H9 (cell line): ENCODE results near the gene SEMA3C. TPM values are rescaled to one million over a fixed set of nuclear protein-coding genes. Genes with fewer than 3 reads are reported as not detected.
"Not testable (repeated sequence)": the region's sequence is repeated elsewhere in the genome, so short reads cannot be mapped to it uniquely, and the experiment has no call there.

Source experiments
- DNase-seq: peaks from one replicate; pipeline ENCODE4 v3.0.0-alpha.2; 2017
- H2AFZ ChIP-seq: one replicate; pipeline ENCODE4 v1.6.1; 2013; ENCODE audit warnings: mild to moderate bottlenecking, low read length, control low read depth, moderate library complexity
- H2AK5ac ChIP-seq: 2 replicates; pipeline ENCODE4 v1.6.1; 2013; ENCODE audit warnings: low read length, control low read depth, mixed read lengths; ENCODE audit not compliant: insufficient read length
- H2BK120ac ChIP-seq: one replicate; pipeline ENCODE4 v1.6.1; 2013; ENCODE audit warnings: low read depth, mild to moderate bottlenecking, low read length, control low read depth, inconsistent platforms; ENCODE audit not compliant: poor library complexity, severe bottlenecking
- H2BK12ac ChIP-seq: 2 replicates; pipeline ENCODE4 v1.6.1; 2013; ENCODE audit warnings: low read length, control low read depth, mixed read lengths, low read depth; ENCODE audit not compliant: insufficient read length
- H2BK15ac ChIP-seq: 2 replicates; pipeline ENCODE4 v1.6.1; 2013; ENCODE audit warnings: low read depth, low read length, control low read depth
- H2BK20ac ChIP-seq: one replicate; pipeline ENCODE4 v1.6.1; 2013; ENCODE audit warnings: low read depth, mild to moderate bottlenecking, low read length, control low read depth, inconsistent platforms; ENCODE audit not compliant: poor library complexity, severe bottlenecking
- H2BK5ac ChIP-seq: 2 replicates; pipeline ENCODE4 v1.6.1; 2013; ENCODE audit warnings: low read length, control low read depth, mixed read lengths; ENCODE audit not compliant: insufficient read length
- H3K14ac ChIP-seq: 2 replicates; pipeline ENCODE4 v1.6.1; 2013; ENCODE audit warnings: low read length, control low read depth; ENCODE audit not compliant: insufficient read depth
- H3K18ac ChIP-seq: 2 replicates; pipeline ENCODE4 v1.6.1; 2013; ENCODE audit warnings: low read depth, mild to moderate bottlenecking, mixed read lengths, low read length, control low read depth; ENCODE audit not compliant: insufficient read length
- H3K23ac ChIP-seq: 2 replicates; pipeline ENCODE4 v1.6.1; 2013; ENCODE audit warnings: low read length, control low read depth, mixed read lengths, low read depth; ENCODE audit not compliant: insufficient read length
- H3K23me2 ChIP-seq: 2 replicates; pipeline ENCODE4 v1.6.1; 2013; ENCODE audit warnings: low read depth, mild to moderate bottlenecking, mixed read lengths, low read length, control low read depth; ENCODE audit not compliant: insufficient read length, poor library complexity, severe bottlenecking
- H3K27ac ChIP-seq: 2 replicates; pipeline ENCODE4 v1.5.1; 2013; ENCODE audit warnings: low read length, control low read depth, mixed read lengths, low read depth; ENCODE audit not compliant: insufficient read length
- H3K27me3 ChIP-seq: 2 replicates; pipeline ENCODE4 v1.6.1; 2013; ENCODE audit warnings: low read length, control low read depth, inconsistent platforms; ENCODE audit not compliant: insufficient read depth
- H3K4ac ChIP-seq: 2 replicates; pipeline ENCODE4 v1.6.1; 2013; ENCODE audit warnings: low read depth, mild to moderate bottlenecking, control low read depth, inconsistent platforms, low read length, moderate library complexity
- H3K4me1 ChIP-seq: 2 replicates; pipeline ENCODE4 v1.6.1; 2013; ENCODE audit warnings: low read length, control low read depth, inconsistent platforms; ENCODE audit not compliant: insufficient read depth
- H3K4me2 ChIP-seq: 2 replicates; pipeline ENCODE4 v1.6.1; 2013; ENCODE audit warnings: low read length, control low read depth, mixed read lengths; ENCODE audit not compliant: insufficient read length, insufficient read depth
- H3K56ac ChIP-seq: 2 replicates; pipeline ENCODE4 v1.6.1; 2013; ENCODE audit warnings: low read depth, mild to moderate bottlenecking, mixed read lengths, low read length, control low read depth; ENCODE audit not compliant: insufficient read length
- H3K79me1 ChIP-seq: 2 replicates; pipeline ENCODE4 v1.6.1; 2013; ENCODE audit warnings: low read depth, mild to moderate bottlenecking, moderate library complexity, low read length, control low read depth, inconsistent platforms; ENCODE audit not compliant: insufficient read depth, poor library complexity, severe bottlenecking
- H3K79me2 ChIP-seq: 2 replicates; pipeline ENCODE4 v1.6.1; 2013; ENCODE audit warnings: low read length, control low read depth, inconsistent platforms; ENCODE audit not compliant: insufficient read depth
- H3K9ac ChIP-seq: 2 replicates; pipeline ENCODE4 v1.6.1; 2013; ENCODE audit warnings: low read length, control low read depth, mixed read lengths; ENCODE audit not compliant: insufficient read length; ENCODE audit errors: extremely low read depth
- H3K9me3 ChIP-seq: one replicate; pipeline ENCODE4 v1.6.1; 2013; ENCODE audit warnings: low read depth, low read length, inconsistent platforms; ENCODE audit not compliant: control insufficient read depth
- H3T11ph ChIP-seq: one replicate; pipeline ENCODE4 v1.6.1; 2013; ENCODE audit warnings: mild to moderate bottlenecking, low read length, control low read depth, inconsistent platforms
- H4K20me1 ChIP-seq: one replicate; pipeline ENCODE4 v1.6.1; 2013; ENCODE audit not compliant: control insufficient read depth, insufficient read length, insufficient read depth
- H4K5ac ChIP-seq: 2 replicates; pipeline ENCODE4 v1.6.1; 2013; ENCODE audit warnings: low read depth, mild to moderate bottlenecking, mixed read lengths, low read length, control low read depth; ENCODE audit not compliant: insufficient read length
- H4K8ac ChIP-seq: replicated peaks from 2 replicates; pipeline ENCODE4 v1.6.1; 2013; ENCODE audit warnings: low read length, control low read depth, mixed read lengths, low read depth; ENCODE audit not compliant: insufficient read length
- H4K91ac ChIP-seq: 2 replicates; pipeline ENCODE4 v1.6.1; 2013; ENCODE audit warnings: low read depth, mild to moderate bottlenecking, moderate library complexity, mixed read lengths, low read length, control low read depth; ENCODE audit not compliant: insufficient read length
- H3K27ac Mint-ChIP-seq, 3 experiments: 2 replicates in 2 of 3; 3 replicates in 1 of 3; pipeline ENCODE4 v1.8.0; 2020 to 2021; ENCODE audit warnings: mixed read lengths in 3 of 3, mild to moderate bottlenecking in 1 of 3, moderate library complexity in 1 of 3
- H3K27me3 Mint-ChIP-seq: 2 replicates; pipeline ENCODE4 v1.8.0; 2021; ENCODE audit warnings: low read depth, mild to moderate bottlenecking, moderate library complexity, mixed read lengths
- H3K36me3 Mint-ChIP-seq, 3 experiments: 2 replicates in 2 of 3; 3 replicates in 1 of 3; pipeline ENCODE4 v1.8.0; 2020 to 2021; ENCODE audit warnings: low read depth in 3 of 3, mixed read lengths in 3 of 3; ENCODE audit not compliant: insufficient read depth in 1 of 3
- H3K4me1 Mint-ChIP-seq, 2 experiments: 2 replicates each; pipeline ENCODE4 v1.8.0; 2020; ENCODE audit warnings: mixed read lengths in 2 of 2
- H3K4me3 Mint-ChIP-seq, 2 experiments: 2 replicates in 1 of 2; 3 replicates in 1 of 2; pipeline ENCODE4 v1.8.0; 2020 to 2021; ENCODE audit warnings: mild to moderate bottlenecking in 2 of 2, mixed read lengths in 2 of 2, moderate library complexity in 1 of 2
- H3K9me3 Mint-ChIP-seq, 2 experiments: 2 replicates in 1 of 2; 3 replicates in 1 of 2; pipeline ENCODE4 v1.8.0; 2020; ENCODE audit warnings: mild to moderate bottlenecking in 2 of 2, mixed read lengths in 2 of 2, moderate library complexity in 1 of 2
- WGBS: extraction: QIAGEN DNeasy Blood & Tissue Kit; methylation state at CpG from one replicate; pipeline ENCODE4 v1.1.7; 2013; ENCODE audit warnings: missing lambda C conversion rate, low lambda C conversion rate, mixed read lengths; ENCODE audit not compliant: insufficient read length; ENCODE audit errors: extremely low coverage; 5-methylcytosine and 5-hydroxymethylcytosine counted together
- total RNA-seq: library from RNA; stranded (reverse); gene quantifications from 2 replicates; pipeline ENCODE4 v1.2.1, GENCODE V29; 2021
- TF ChIP-seq, protein P1 (sequence below): fragments of 200-600 bp; sonication (generic); conservative IDR thresholded peaks from 3 replicates; pipeline ENCODE4 v1.8.0; 2021; ENCODE audit warnings: antibody characterized with exemption, mild to moderate bottlenecking

SEMA3C gene
- total RNA-seq, 1 experiment from 2014 or later = 1.6 TPM

DNA sequence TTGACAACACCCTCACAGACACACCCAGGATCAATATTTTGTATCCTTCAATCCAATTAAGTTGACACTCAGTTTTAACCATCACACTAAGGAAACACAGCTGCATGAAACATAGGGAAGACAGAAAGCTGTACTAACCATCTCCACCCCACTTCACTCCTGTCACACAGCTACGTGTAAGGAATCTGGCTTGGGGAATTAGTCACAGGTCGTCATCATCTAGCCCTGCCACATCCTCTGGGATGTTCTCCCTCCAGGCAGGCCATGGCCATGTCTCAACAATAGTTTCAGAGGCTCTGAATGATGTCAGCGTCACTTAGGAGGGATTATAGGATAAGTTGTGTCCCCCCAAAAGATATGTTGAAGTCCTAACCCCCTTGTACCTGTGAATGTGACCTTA, 10.8 kb upstream of the SEMA3C start:
- no peak overlapping the region for H2AK5ac ChIP-seq
- no peak overlapping the region for H4K5ac ChIP-seq
- no peak overlapping the region for H3T11ph ChIP-seq
- no peaks in the 10 kb centered on the region for H3K79me1 ChIP-seq
- no peak for DNase-seq
- H2BK15ac ChIP-seq = no peak overlapping the region
- no peak overlapping the region for H2BK12ac ChIP-seq
- no peak overlapping the region for H3K18ac ChIP-seq
- no peak overlapping the region for H3K27ac ChIP-seq
- no peaks in the 10 kb centered on the region for H3K23me2 ChIP-seq
- no peaks in the 10 kb centered on the region for H3K4me1 ChIP-seq
- H3K4me2 ChIP-seq = no peak overlapping the region
- no CpG with 5 or more reads among the region's 3 CpGs for WGBS
- Mint-ChIP-seq H3K9me3 (peaks cover 0 to 7% of the 10 kb centered on the region in 2 experiments; a peak in 3 of 5 replicates), H3K4me3 (no peak overlapping the region), H3K27ac (no peak overlapping the region; a peak in 1 of 7 replicates), H3K27me3 (no peaks in the 10 kb centered on the region), H3K36me3 (peaks cover 0 to 4% (median 0%) of the 10 kb centered on the region in 3 experiments; a peak in 2 of 7 replicates), H3K4me1 (no peaks in the 10 kb centered on the region)
- no peak overlapping the region for H2BK20ac ChIP-seq
- no peak overlapping the region for H3K23ac ChIP-seq
- no peaks in the 10 kb centered on the region for H3K27me3 ChIP-seq
- H4K91ac ChIP-seq = no peak overlapping the region
- H4K20me1 ChIP-seq = no peaks in the 10 kb centered on the region
- no peaks in the 10 kb centered on the region for H3K9me3 ChIP-seq
- H3K9ac ChIP-seq = no peak overlapping the region
- H4K8ac ChIP-seq = no peak overlapping the region
- H3K56ac ChIP-seq = no peak overlapping the region
- no peaks in the 10 kb centered on the region for H3K79me2 ChIP-seq
- no peak overlapping the region for H3K4ac ChIP-seq
- no peak overlapping the region for H2BK5ac ChIP-seq
- no peak overlapping the region for H3K14ac ChIP-seq
- H2BK120ac ChIP-seq = no peak overlapping the region
- H2AFZ ChIP-seq = no peak overlapping the region
- TF ChIP-seq, protein P1, sequence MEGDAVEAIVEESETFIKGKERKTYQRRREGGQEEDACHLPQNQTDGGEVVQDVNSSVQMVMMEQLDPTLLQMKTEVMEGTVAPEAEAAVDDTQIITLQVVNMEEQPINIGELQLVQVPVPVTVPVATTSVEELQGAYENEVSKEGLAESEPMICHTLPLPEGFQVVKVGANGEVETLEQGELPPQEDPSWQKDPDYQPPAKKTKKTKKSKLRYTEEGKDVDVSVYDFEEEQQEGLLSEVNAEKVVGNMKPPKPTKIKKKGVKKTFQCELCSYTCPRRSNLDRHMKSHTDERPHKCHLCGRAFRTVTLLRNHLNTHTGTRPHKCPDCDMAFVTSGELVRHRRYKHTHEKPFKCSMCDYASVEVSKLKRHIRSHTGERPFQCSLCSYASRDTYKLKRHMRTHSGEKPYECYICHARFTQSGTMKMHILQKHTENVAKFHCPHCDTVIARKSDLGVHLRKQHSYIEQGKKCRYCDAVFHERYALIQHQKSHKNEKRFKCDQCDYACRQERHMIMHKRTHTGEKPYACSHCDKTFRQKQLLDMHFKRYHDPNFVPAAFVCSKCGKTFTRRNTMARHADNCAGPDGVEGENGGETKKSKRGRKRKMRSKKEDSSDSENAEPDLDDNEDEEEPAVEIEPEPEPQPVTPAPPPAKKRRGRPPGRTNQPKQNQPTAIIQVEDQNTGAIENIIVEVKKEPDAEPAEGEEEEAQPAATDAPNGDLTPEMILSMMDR = no peak

DNA sequence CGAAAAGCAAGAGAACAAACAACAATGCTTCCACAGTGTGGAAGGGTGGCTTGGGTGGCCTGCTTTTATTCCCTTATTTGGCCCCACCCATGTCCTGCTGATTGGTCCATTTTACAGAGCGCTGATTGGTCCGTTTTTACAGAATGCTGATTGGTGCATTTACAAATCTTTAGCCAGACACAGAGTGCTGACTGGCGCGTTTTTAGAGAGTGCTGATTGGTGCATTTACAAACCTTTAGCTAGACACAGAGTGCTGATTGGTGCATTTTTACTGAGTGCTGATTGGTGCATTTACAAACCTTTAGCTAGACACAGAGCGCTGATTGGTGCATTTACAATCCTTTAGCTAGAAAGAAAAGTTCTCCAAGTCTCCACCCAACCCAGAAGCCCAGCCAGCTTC, 8.1 kb upstream of the SEMA3C start:
- H3K56ac ChIP-seq, H3K27me3 ChIP-seq, H3K14ac ChIP-seq, H4K5ac ChIP-seq, H2BK120ac ChIP-seq, H2BK15ac ChIP-seq, H3K4me1 ChIP-seq, H4K91ac ChIP-seq, H2AFZ ChIP-seq, H3T11ph ChIP-seq, H3K9me3 Mint-ChIP-seq, H2BK20ac ChIP-seq, H3K4ac ChIP-seq, H3K23ac ChIP-seq, H2AK5ac ChIP-seq, H3K4me3 Mint-ChIP-seq, H3K27ac Mint-ChIP-seq, H3K23me2 ChIP-seq, H3K4me1 Mint-ChIP-seq, H2BK12ac ChIP-seq, H3K4me2 ChIP-seq, H3K18ac ChIP-seq, H3K79me1 ChIP-seq, H4K20me1 ChIP-seq, H3K36me3 Mint-ChIP-seq, H3K9me3 ChIP-seq, H3K79me2 ChIP-seq, DNase-seq, H4K8ac ChIP-seq, H2BK5ac ChIP-seq, H3K9ac ChIP-seq, H3K27me3 Mint-ChIP-seq, H3K27ac ChIP-seq: not testable (repeated sequence)
- no CpG with 5 or more reads among the region's 6 CpGs for WGBS
